PC-3 (cell line): ENCODE data around the gene MORN1.

ENCODE experiments used
- CTCF ChIP-seq: fragments of 300-600 bp; sonication (generic); conservative IDR thresholded peaks from 2 replicates; pipeline ENCODE4 v1.5.1; 2017; ENCODE audit warnings: antibody characterized with exemption, low read depth, mild to moderate bottlenecking, low read length
- EZH2 ChIP-seq: fragments of 300-600 bp; sonication (generic); IDR thresholded peaks from one replicate; pipeline ENCODE4 v1.6.1; 2017; ENCODE audit warnings: antibody characterized with exemption, mild to moderate bottlenecking, low read length; ENCODE audit not compliant: unreplicated experiment
- EZH2phosphoT487 ChIP-seq: fragments of 300-600 bp; sonication (generic); IDR thresholded peaks from 2 replicates; pipeline ENCODE4 v1.6.1; 2018; ENCODE audit warnings: mild to moderate bottlenecking, antibody characterized with exemption, low read length, borderline replicate concordance

GRCh38 chr1:2297246-2298011 is 93.9 kb downstream of the MORN1 start:
- TF ChIP-seq CTCF (no peak), EZH2 (no peak), EZH2phosphoT487 (no peak)
